ENCODE data around the gene DOCK1. TPM values are rescaled to one million over a fixed set of nuclear protein-coding genes. Genes with fewer than 3 reads are reported as not detected.

Gene DOCK1
- total RNA-seq, 3 donors from 2014 or later = 50.4 to 101 (median 69.2) TPM

DNA sequence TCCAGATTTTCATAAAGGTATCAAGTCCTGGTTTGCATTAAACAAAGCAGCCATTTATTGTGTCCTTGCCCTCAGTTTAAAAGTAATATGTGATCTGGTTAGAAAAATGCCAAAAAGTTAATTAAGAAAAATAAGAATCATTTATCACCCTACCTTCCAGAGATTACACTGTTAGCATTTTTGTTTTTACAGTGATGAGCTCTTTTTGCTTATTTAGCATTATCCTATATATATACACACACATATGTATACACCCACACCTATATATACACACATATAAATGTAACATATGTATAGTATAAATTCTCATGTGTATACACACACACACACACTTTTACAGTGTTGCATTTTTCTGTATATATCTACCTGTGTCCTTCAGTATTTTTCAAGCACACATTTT, 163.3 kb downstream of the DOCK1 start:
- TF ChIP-seq POLR2A (IDR thresholded peaks at IDR 0.05) (no peak), POLR2AphosphoS5 (IDR thresholded peaks at IDR 0.05) (no peak)
- TF ChIP-seq, protein P1, sequence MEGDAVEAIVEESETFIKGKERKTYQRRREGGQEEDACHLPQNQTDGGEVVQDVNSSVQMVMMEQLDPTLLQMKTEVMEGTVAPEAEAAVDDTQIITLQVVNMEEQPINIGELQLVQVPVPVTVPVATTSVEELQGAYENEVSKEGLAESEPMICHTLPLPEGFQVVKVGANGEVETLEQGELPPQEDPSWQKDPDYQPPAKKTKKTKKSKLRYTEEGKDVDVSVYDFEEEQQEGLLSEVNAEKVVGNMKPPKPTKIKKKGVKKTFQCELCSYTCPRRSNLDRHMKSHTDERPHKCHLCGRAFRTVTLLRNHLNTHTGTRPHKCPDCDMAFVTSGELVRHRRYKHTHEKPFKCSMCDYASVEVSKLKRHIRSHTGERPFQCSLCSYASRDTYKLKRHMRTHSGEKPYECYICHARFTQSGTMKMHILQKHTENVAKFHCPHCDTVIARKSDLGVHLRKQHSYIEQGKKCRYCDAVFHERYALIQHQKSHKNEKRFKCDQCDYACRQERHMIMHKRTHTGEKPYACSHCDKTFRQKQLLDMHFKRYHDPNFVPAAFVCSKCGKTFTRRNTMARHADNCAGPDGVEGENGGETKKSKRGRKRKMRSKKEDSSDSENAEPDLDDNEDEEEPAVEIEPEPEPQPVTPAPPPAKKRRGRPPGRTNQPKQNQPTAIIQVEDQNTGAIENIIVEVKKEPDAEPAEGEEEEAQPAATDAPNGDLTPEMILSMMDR (IDR thresholded peaks at IDR 0.05) = no peak
- no peaks in the 10 kb centered on the region for H3K27me3 ChIP-seq
- no peak overlapping the region for H3K27ac ChIP-seq
- H3K4me3 ChIP-seq = no peak overlapping the region
- intact Hi-C loops (cut with DNase I; ENCODE audit: low total_unique reads) = no loop called here
- DNase-seq (ENCODE audit: low spot score in 2 of 2) = no peak
- no peaks in the 10 kb centered on the region for H3K9me3 ChIP-seq
- no peaks in the 10 kb centered on the region for H3K36me3 ChIP-seq
- no peaks in the 10 kb centered on the region for H3K4me1 ChIP-seq

DNA sequence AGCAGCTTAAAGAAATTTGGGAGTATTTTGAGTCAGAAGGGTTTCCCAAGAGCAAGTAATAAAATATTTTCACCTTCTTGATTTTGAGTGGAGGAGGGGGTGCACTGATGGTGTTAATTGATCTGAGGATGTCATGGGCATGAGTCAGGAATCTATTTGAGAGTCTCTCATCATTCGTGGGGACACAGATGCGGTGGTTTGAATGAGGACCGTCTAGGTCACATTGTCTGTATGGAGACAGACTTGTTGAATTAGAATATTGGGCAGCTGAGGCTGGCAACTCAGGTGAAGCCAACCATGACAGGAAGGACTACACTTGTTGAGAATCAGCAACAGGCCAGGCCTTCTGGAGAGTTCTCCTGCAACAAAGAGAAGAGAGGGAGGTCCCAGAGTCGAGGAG, 164.2 kb downstream of the DOCK1 start:
- no peak overlapping the region for H3K27ac ChIP-seq
- intact Hi-C loops (cut with DNase I; ENCODE audit: low total_unique reads) = no loop called here
- DNase-seq (ENCODE audit: low spot score in 2 of 2) = no peak
- H3K27me3 ChIP-seq = no peaks in the 10 kb centered on the region
- H3K9me3 ChIP-seq = no peaks in the 10 kb centered on the region
- no peak for TF ChIP-seq POLR2AphosphoS5 (IDR thresholded peaks at IDR 0.05)
- TF ChIP-seq POLR2A (IDR thresholded peaks at IDR 0.05) = no peak
- TF ChIP-seq, protein P1 (IDR thresholded peaks at IDR 0.05) = no peak
- H3K4me3 ChIP-seq = no peak overlapping the region
- no peaks in the 10 kb centered on the region for H3K4me1 ChIP-seq
- H3K36me3 ChIP-seq = no peaks in the 10 kb centered on the region

DNA sequence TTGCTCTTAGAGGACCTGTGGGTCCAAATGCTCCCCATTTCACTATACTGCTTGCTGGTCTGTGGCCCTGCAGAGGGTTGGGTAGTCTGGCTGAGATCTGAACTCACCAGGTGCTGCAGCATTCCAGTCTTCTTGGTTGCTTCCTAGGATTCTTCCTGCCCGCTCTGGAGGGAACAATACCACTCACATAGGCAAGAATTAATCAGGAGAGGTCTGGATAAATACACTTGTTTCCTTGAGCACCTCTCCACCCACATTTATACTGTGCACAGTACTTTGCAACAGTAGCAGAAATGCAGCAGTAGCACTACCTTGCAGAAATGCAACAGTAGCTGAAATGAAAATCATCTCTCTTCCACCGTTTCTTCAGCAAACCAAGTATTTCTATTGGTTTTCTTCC, 165.9 kb downstream of the DOCK1 start:
- no peaks in the 10 kb centered on the region for H3K4me1 ChIP-seq
- no peak overlapping the region for H3K4me3 ChIP-seq
- intact Hi-C loops (cut with DNase I; ENCODE audit: low total_unique reads) = loop anchor here (5.0 kb wide), 1 partner anchor 501 kb away; no protein-coding TSS in a partner anchor
- H3K36me3 ChIP-seq = no peaks in the 10 kb centered on the region
- no peak for TF ChIP-seq POLR2AphosphoS5 (IDR thresholded peaks at IDR 0.05)
- TF ChIP-seq, protein P1 (IDR thresholded peaks at IDR 0.05) = no peak
- no peak for TF ChIP-seq POLR2A (IDR thresholded peaks at IDR 0.05)
- H3K27me3 ChIP-seq = no peaks in the 10 kb centered on the region
- no peak overlapping the region for H3K27ac ChIP-seq
- no peak for DNase-seq (ENCODE audit: low spot score in 2 of 2)
- H3K9me3 ChIP-seq = no peaks in the 10 kb centered on the region

DNA sequence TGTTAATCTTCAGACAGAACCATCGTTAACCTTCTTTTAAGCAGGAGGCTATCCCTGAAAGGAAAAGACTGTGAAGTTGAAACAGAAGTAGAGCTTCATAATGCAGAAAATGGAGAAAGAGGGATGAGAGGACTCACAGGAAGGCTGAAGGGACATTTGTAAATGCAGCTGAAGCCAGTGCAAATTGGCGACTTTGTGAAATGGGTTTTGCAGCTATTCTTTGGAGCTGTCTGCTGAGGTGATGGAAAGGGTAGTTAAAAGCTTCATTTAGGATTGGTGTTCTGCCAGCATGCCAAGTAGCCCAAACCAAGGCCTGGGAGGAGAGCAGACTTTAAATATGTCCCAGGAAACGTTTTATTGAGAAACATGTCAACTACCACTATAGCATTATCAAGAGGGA, 168.4 kb downstream of the DOCK1 start:
- H3K4me1 ChIP-seq = no peaks in the 10 kb centered on the region
- intact Hi-C loops (cut with DNase I; ENCODE audit: low total_unique reads) = loop anchor here (5.0 kb wide), 1 partner anchor 499 kb away; no protein-coding TSS in a partner anchor
- TF ChIP-seq, protein P1 (IDR thresholded peaks at IDR 0.05) = no peak
- no peak for TF ChIP-seq POLR2AphosphoS5 (IDR thresholded peaks at IDR 0.05)
- TF ChIP-seq POLR2A (IDR thresholded peaks at IDR 0.05) = no peak

DNA sequence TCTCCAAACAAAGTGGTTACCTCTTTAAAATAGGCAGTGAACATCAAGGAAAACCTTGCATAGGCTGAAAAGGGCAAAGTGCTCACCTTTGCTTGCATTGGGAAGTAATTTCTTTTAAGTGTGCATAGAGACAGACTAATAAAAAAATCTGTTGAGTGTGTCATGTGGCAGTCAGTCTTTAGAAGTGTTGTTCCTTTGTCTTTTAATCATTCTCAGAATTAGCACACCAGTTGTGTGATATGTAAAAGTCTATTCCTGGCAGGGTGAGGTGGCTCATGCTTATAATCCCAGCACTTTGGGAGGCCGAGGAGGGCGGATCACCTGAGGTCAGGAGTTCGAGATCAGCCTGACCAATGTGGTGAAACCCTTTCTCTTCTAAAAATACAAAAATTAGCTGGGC, 174.2 kb downstream of the DOCK1 start:
- DNase-seq (ENCODE audit: low spot score in 2 of 2) = no peak
- no peaks in the 10 kb centered on the region for H3K27me3 ChIP-seq
- intact Hi-C loops (cut with DNase I; ENCODE audit: low total_unique reads) = no loop called here
- no peak overlapping the region for H3K27ac ChIP-seq
- no peak overlapping the region for H3K4me3 ChIP-seq
- no peaks in the 10 kb centered on the region for H3K36me3 ChIP-seq
- no peaks in the 10 kb centered on the region for H3K9me3 ChIP-seq
- no peaks in the 10 kb centered on the region for H3K4me1 ChIP-seq
- TF ChIP-seq POLR2AphosphoS5 (IDR thresholded peaks at IDR 0.05) (no peak), POLR2A (IDR thresholded peaks at IDR 0.05) (no peak)
- TF ChIP-seq, protein P1 (IDR thresholded peaks at IDR 0.05) = no peak

More for the DNA sequence above, 168.4 kb downstream of the DOCK1 start:
- no peaks in the 10 kb centered on the region for H3K9me3 ChIP-seq
- H3K4me3 ChIP-seq = no peak overlapping the region
- no peaks in the 10 kb centered on the region for H3K27me3 ChIP-seq
- no peak for DNase-seq (ENCODE audit: low spot score in 2 of 2)
- H3K27ac ChIP-seq = no peak overlapping the region
- H3K36me3 ChIP-seq = no peaks in the 10 kb centered on the region

Data from breast epithelium (tissue), 4 donors.